ENCODE results near the gene RUNX1. TPM values are rescaled to one million over a fixed set of nuclear protein-coding genes. Genes with fewer than 3 reads are reported as not detected.
A peak's percentile ranks its signal among the peaks of the same experiment; 100 is the strongest.

The RUNX1 gene
- total and polyA plus RNA-seq, 2 of the 13 experiments (the other 11 are each of a cell fraction or from before 2014, with no cell fraction given): 5.4 to 6.4 TPM

GRCh38 chr21:35019631-35020032 lies 29.5 kb downstream of the RUNX1 start (continued):
- no peak for TF ChIP-seq ZNF569 (CRISPR knock-in tag; IDR thresholded peaks at IDR 0.05; ENCODE audit: borderline replicate concordance)
- 0 out of 2 replicates have a peak, but pooled peaks have one; percentile 26 for TF ChIP-seq ZMYM2 (CRISPR knock-in tag; IDR thresholded peaks at IDR 0.05)
- 0 out of 4 replicates have a peak, but pooled peaks of 1 of the 2 experiments have one; percentile 11 for TF ChIP-seq REST (IDR thresholded peaks at IDR 0.05; ENCODE audit: borderline replicate concordance in 1 of 2, low read depth in 1 of 2, low read length in 2 of 2)
- peak; percentile 74 for TF ChIP-seq TFDP2 (CRISPR knock-in tag; IDR thresholded peaks at IDR 0.05)
- no peak for TF ChIP-seq LCORL (IDR thresholded peaks at IDR 0.05)
- TF ChIP-seq LCORL (CRISPR knock-in tag; IDR thresholded peaks at IDR 0.05): peak; percentile 61; the same call in 1 of the 2 replicates
- TF ChIP-seq SP140L (CRISPR knock-in tag; IDR thresholded peaks at IDR 0.05; ENCODE audit: borderline replicate concordance): no peak
- TF ChIP-seq ZSCAN20 (CRISPR knock-in tag; IDR thresholded peaks at IDR 0.05; ENCODE audit: borderline replicate concordance): no peak
- no peak for TF ChIP-seq MIER2 (CRISPR knock-in tag; IDR thresholded peaks at IDR 0.05)
- TF ChIP-seq E2F2 (CRISPR knock-in tag; IDR thresholded peaks at IDR 0.05; ENCODE audit: borderline replicate concordance): no peak
- no peak for TF ChIP-seq HIC2 (CRISPR knock-in tag; IDR thresholded peaks at IDR 0.05; ENCODE audit: low read depth)
- TF ChIP-seq NAIF1 (CRISPR knock-in tag; IDR thresholded peaks at IDR 0.05; ENCODE audit: borderline replicate concordance): no peak
- TF ChIP-seq ZNF740 (CRISPR knock-in tag; IDR thresholded peaks at IDR 0.05): peak; percentile 78
- no peak for TF ChIP-seq ZNF639 (CRISPR knock-in tag; conservative IDR thresholded peaks at IDR 0.05)
- no peak for TF ChIP-seq ZNF768 (CRISPR knock-in tag; IDR thresholded peaks at IDR 0.05)
- no peak for TF ChIP-seq ZNF777 (CRISPR knock-in tag; IDR thresholded peaks at IDR 0.05)
- TF ChIP-seq HDAC1 (CRISPR knock-in tag; IDR thresholded peaks at IDR 0.05): peak; percentile 27; the same call in 1 of the 2 replicates
- TF ChIP-seq ARHGAP35 (CRISPR knock-in tag; IDR thresholded peaks at IDR 0.05; ENCODE audit: borderline replicate concordance): no peak
- TF ChIP-seq KDM3A (CRISPR knock-in tag; IDR thresholded peaks at IDR 0.05; ENCODE audit: low read depth): no peak
- TF ChIP-seq CENPX (CRISPR knock-in tag; IDR thresholded peaks at IDR 0.05): no peak

Measured in HepG2 (cell line).